K562 (cell line): ENCODE results near the gene ANO1. TPM values are rescaled to one million over a fixed set of nuclear protein-coding genes. Genes with fewer than 3 reads are reported as not detected.
A peak's percentile ranks its signal among the peaks of the same experiment; 100 is the strongest.

Experiments used
- BRCA1 ChIP-seq, 2 experiments: fragments of 450-650 bp in 1 of 2; sonication (generic) in 1 of 2; formaldehyde crosslinking in 1 of 2; IDR thresholded peaks; 2 replicates each; pipeline versions ENCODE4 v1.5.0 to v1.6.1; 2017 to 2020; ENCODE audit warnings: mild to moderate bottlenecking in 1 of 2, missing genetic modification reagents in 1 of 2
- DDX20 ChIP-seq: fragments of 450-650 bp; IDR thresholded peaks from 2 replicates; pipeline ENCODE4 v1.6.1; 2016; ENCODE audit warnings: missing genetic modification characterization, low read depth, mild to moderate bottlenecking, missing compliant biosample characterization, moderate library complexity
- MAFG ChIP-seq: fragments of 450-650 bp; conservative IDR thresholded peaks from 2 replicates; pipeline ENCODE4 v1.6.1; 2016; ENCODE audit warnings: missing genetic modification characterization, missing compliant biosample characterization
- PHTF2 ChIP-seq: fragments of 250-450 bp; sonication (Bioruptor Pico); IDR thresholded peaks from 2 replicates; pipeline ENCODE4 v1.5.0; 2021; ENCODE audit warnings: mild to moderate bottlenecking
- RBM14 ChIP-seq: fragments of 200-400 bp; formaldehyde crosslinking; IDR thresholded peaks from 2 replicates; pipeline ENCODE4 v1.6.1; 2018; ENCODE audit warnings: low read depth, mild to moderate bottlenecking, low read length, moderate library complexity, borderline replicate concordance; ENCODE audit not compliant: insufficient read depth
- SMARCE1 ChIP-seq: fragments of 450-650 bp; IDR thresholded peaks from 2 replicates; pipeline ENCODE4 v1.7.1; 2016; ENCODE audit warnings: mild to moderate bottlenecking
- TBL1XR1 ChIP-seq, 2 experiments: IDR thresholded peaks; 2 replicates each; pipeline ENCODE4 v1.6.1; 2012; ENCODE audit warnings: improper control_type of control experiment in 2 of 2, low read length in 2 of 2, mild to moderate bottlenecking in 1 of 2
- TCF3 ChIP-seq: sonication (generic); formaldehyde crosslinking; IDR thresholded peaks from 2 replicates; pipeline ENCODE4 v1.4.0; 2020; ENCODE audit warnings: mild to moderate bottlenecking, missing genetic modification reagents
- U2AF1 ChIP-seq: fragments of 200-400 bp; formaldehyde crosslinking; optimal IDR thresholded peaks from 2 replicates; pipeline ENCODE3; 2017; ENCODE audit warnings: mild to moderate bottlenecking, low read depth, low read length, moderate library complexity
- ZNF239 ChIP-seq: fragments of 250-450 bp; sonication (Bioruptor Pico); IDR thresholded peaks from 2 replicates; pipeline ENCODE4 v1.4.0; 2020; ENCODE audit warnings: mild to moderate bottlenecking
- ZNF318 ChIP-seq, 2 experiments: fragments of 450-650 bp; IDR thresholded peaks; 2 replicates each; pipeline ENCODE4 v1.6.1; 2016; ENCODE audit warnings: mild to moderate bottlenecking in 2 of 2, borderline replicate concordance in 1 of 2, low read depth in 1 of 2, moderate library complexity in 1 of 2
- ZNF586 ChIP-seq: fragments of 450-650 bp; formaldehyde crosslinking; conservative IDR thresholded peaks from 2 replicates; pipeline ENCODE4 v1.4.0; 2020; ENCODE audit warnings: mild to moderate bottlenecking, moderate library complexity
- polyA plus RNA-seq, 8 experiments: library from polyadenylated mRNA; depleted of rRNA in 4 of 8; stranded (reverse) in 5 of 8; unstranded in 3 of 8; fragments of >200 nt; fragmentation: Nextera tagmentation in 2 of 8; fragmentation: Illumina TruSeq in 1 of 8; extraction: Ambion mirVana in 2 of 8; extraction: Trizol in 1 of 8; gene quantifications; 2 replicates each; pipeline versions ENCODE4 v1.2.1 to v1.2.3, GENCODE V29; 2011 to 2014; ENCODE audit warnings: inconsistent platforms in 1 of 8, missing spikeins in 1 of 8
- total RNA-seq, 7 experiments: library from RNA; depleted of rRNA in 6 of 7; stranded (reverse); fragments of >200 nt in 6 of 7; fragmentation: Illumina TruSeq in 2 of 7; extraction: Trizol in 2 of 7; gene quantifications; 2 replicates each; pipeline versions ENCODE4 v1.2.1 to v1.2.3, GENCODE V29; 2011 to 2021; ENCODE audit warnings: low replicate concordance in 1 of 7
- TF ChIP-seq, protein P1 (sequence below): fragments of 450-650 bp; IDR thresholded peaks from 2 replicates; pipeline ENCODE4 v1.6.1; 2016; ENCODE audit warnings: mild to moderate bottlenecking
- TF ChIP-seq, protein P2 (sequence below), 2 experiments: fragments of 250-450 bp in 1 of 2; fragments of 450-650 bp in 1 of 2; sonication (Bioruptor Pico) in 1 of 2; IDR thresholded peaks; 2 replicates each; pipeline versions ENCODE4 v1.6.1 to v1.8.0; 2016 to 2021; ENCODE audit warnings: mild to moderate bottlenecking in 2 of 2, moderate library complexity in 2 of 2, missing compliant biosample characterization in 1 of 2, missing genetic modification characterization in 1 of 2
- TF ChIP-seq, protein P3 (sequence below): fragments of 250-450 bp; sonication (Bioruptor Pico); IDR thresholded peaks from 2 replicates; pipeline ENCODE4 v1.8.0; 2021; ENCODE audit warnings: moderate library complexity, mild to moderate bottlenecking, inconsistent platforms

The ANO1 gene
- total and polyA plus RNA-seq, 9 of the 15 experiments (the other 6 are each of a cell fraction or from before 2014, with no cell fraction given): not detected

- TF ChIP-seq, protein P1, sequence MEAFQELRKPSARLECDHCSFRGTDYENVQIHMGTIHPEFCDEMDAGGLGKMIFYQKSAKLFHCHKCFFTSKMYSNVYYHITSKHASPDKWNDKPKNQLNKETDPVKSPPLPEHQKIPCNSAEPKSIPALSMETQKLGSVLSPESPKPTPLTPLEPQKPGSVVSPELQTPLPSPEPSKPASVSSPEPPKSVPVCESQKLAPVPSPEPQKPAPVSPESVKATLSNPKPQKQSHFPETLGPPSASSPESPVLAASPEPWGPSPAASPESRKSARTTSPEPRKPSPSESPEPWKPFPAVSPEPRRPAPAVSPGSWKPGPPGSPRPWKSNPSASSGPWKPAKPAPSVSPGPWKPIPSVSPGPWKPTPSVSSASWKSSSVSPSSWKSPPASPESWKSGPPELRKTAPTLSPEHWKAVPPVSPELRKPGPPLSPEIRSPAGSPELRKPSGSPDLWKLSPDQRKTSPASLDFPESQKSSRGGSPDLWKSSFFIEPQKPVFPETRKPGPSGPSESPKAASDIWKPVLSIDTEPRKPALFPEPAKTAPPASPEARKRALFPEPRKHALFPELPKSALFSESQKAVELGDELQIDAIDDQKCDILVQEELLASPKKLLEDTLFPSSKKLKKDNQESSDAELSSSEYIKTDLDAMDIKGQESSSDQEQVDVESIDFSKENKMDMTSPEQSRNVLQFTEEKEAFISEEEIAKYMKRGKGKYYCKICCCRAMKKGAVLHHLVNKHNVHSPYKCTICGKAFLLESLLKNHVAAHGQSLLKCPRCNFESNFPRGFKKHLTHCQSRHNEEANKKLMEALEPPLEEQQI: no peak
- TF ChIP-seq, protein P2, sequence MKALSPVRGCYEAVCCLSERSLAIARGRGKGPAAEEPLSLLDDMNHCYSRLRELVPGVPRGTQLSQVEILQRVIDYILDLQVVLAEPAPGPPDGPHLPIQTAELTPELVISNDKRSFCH (CRISPR knock-in tag; IDR thresholded peaks at IDR 0.05): no peak
- TF ChIP-seq, protein P2 (tag; IDR thresholded peaks at IDR 0.05): no peak
- TF ChIP-seq DDX20 (no peak), RBM14 (no peak), MAFG (tag) (peak; percentile 46), SMARCE1 (peak; percentile 84; the same call in 1 of the 2 replicates), PHTF2 (CRISPR knock-in tag) (no peak), TCF3 (peak; percentile 2; the same call in 1 of the 2 replicates), BRCA1 (IDR thresholded peaks at IDR 0.05) (no peak), BRCA1 (CRISPR knock-in tag; IDR thresholded peaks at IDR 0.05) (no peak), U2AF1 (no peak), TBL1XR1 (IDR thresholded peaks at IDR 0.05; ENCODE audit: low read length in 2 of 2) (0 out of 4 replicates have a peak, but pooled peaks of 1 of the 2 experiments have one; percentile 49), ZNF586 (CRISPR knock-in tag) (no peak), ZNF318 (IDR thresholded peaks at IDR 0.05; ENCODE audit: borderline replicate concordance in 1 of 2, low read depth in 1 of 2) (no peak), ZNF239 (no peak)
- TF ChIP-seq, protein P3, sequence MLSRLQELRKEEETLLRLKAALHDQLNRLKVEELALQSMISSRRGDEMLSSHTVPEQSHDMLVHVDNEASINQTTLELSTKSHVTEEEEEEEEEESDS (CRISPR knock-in tag): no peak
Observed at GRCh38 chr11:70203751-70204465, 125.8 kb downstream of the ANO1 start (continued).
